Pancreas (tissue), 10 donors: Measurements from ENCODE around the gene TMEM11. TPM values are rescaled to one million over a fixed set of nuclear protein-coding genes. Genes with fewer than 3 reads are reported as not detected.

Experiments used
- ATAC-seq, 4 donors: fragments of 200-7000 bp; cut with Tn5 transposase; one replicate each; pipeline versions ENCODE4 v1.8.0 to v1.9.1; 2020; ENCODE audit warnings: mild to moderate bottlenecking in 4 of 4, moderate library complexity in 4 of 4
- DNase-seq, 6 donors: peaks; one replicate each; pipeline ENCODE4 v3.0.0-alpha.2; 2020
- FAIRE-seq: peaks from 2 replicates; lab custom pipeline; 2012; peaks lifted over from hg19 to GRCh38; lab: Jason Lieb, UNC
- H3K27ac ChIP-seq, 4 donors: fragments of 200-600 bp; sonication (generic); 1 replicate in 3 of 4; 2 replicates in 1 of 4; pipeline versions ENCODE4 v1.5.0 to v1.8.0; 2020
- H3K27me3 ChIP-seq, 4 donors: fragments of 200-600 bp; one replicate each; pipeline ENCODE4 v1.8.0; 2021
- H3K36me3 ChIP-seq, 3 donors: fragments of 200-600 bp; sonication (generic) in 1 of 3; one replicate each; pipeline versions ENCODE4 v1.5.0 to v1.8.0; 2020 to 2021
- H3K4me1 ChIP-seq, 3 donors: fragments of 200-600 bp; one replicate each; pipeline ENCODE4 v1.8.0; 2021
- H3K4me3 ChIP-seq, 4 donors: fragments of 200-600 bp; sonication (generic) in 2 of 4; one replicate each; pipeline versions ENCODE4 v1.5.0 to v1.8.0; 2020 to 2021
- H3K9me3 ChIP-seq, 4 donors: fragments of 200-600 bp; one replicate each; pipeline ENCODE4 v1.8.0; 2021
- CTCF ChIP-seq, 4 donors: fragments of 200-600 bp; sonication (generic) in 3 of 4; IDR thresholded peaks; one replicate each; pipeline versions ENCODE4 v1.5.0 to v1.8.0; 2021; ENCODE audit warnings: antibody characterized with exemption in 4 of 4
- WGBS, 2 donors: extraction: QIAGEN DNeasy Blood & Tissue Kit; methylation state at CpG; one replicate each; pipeline ENCODE4 v1.1.7; 2013; 5-methylcytosine and 5-hydroxymethylcytosine counted together
- intact Hi-C, 3 donors: fragments of 100-400 bp; cut with DNase I; formaldehyde crosslinking; loops; one replicate each; pipeline versions ENCODE4 v1.11.1 to v1.14.2; 2022
- polyA plus RNA-seq, 2 donors: library from polyadenylated mRNA; stranded (reverse); fragments of 200-250 nt; gene quantifications; one replicate each; pipeline ENCODE4 v1.2.3, GENCODE V29; 2013
- total RNA-seq, 6 donors: library from RNA; stranded (reverse); fragmentation: NEBNext Ultra II Directional in 4 of 6; extraction: Animal tissue kit (Norgen Biotek cat#: 25700) in 4 of 6; gene quantifications; one replicate each; pipeline versions ENCODE4 v1.2.1 to v1.2.4, GENCODE V29; 2021 to 2023
- donor health status: healthy with polysubstance abuse.
- donor health status: DM: no; HTN: no; CAD: no; lungs with moderate emphysema.
- donor health status: DM: no; HTN: no; CAD: no.
- donor health status: control.
- donor health status: control.
- donor health status: Bipolar disorder and iron deficiency.
- donor health status: DM: yes; HTN: yes; CAD: no.
- donor health status: DM: no; HTN: no; CAD: no.
- donor health status: DM: no; HTN: no; CAD: no.
- donor health status: DM: yes; HTN: yes; CAD: no.

The TMEM11 gene
- total and polyA plus RNA-seq, 8 donors, result 6.1 to 16.0 (median 9.5) TPM

GRCh38 chr17:21184570-21184969 is 29.4 kb downstream of the TMEM11 start:
- 87 to 96% methylated on average over 3 of the region's 3 CpGs for WGBS, 2 donors
- Histone ChIP-seq H3K27ac (no peak overlapping the region), H3K4me1 (no peaks in the 10 kb centered on the region), H3K9me3 (no peaks in the 10 kb centered on the region), H3K36me3 (peaks cover 0 to 11% (median 0%) of the 10 kb centered on the region in 3 donors), H3K27me3 (no peaks in the 10 kb centered on the region), H3K4me3 (no peak overlapping the region)
- intact Hi-C loops, result no loop called here
- no peak for FAIRE-seq
- no peak for DNase-seq
- no peak for TF ChIP-seq CTCF (IDR thresholded peaks at IDR 0.05)
- no peak for ATAC-seq

- FAIRE-seq, result no peak
- Histone ChIP-seq H3K9me3 (no peaks in the 10 kb centered on the region), H3K36me3 (peaks cover 0 to 11% (median 0%) of the 10 kb centered on the region in 3 donors), H3K4me3 (no peak overlapping the region), H3K27me3 (no peaks in the 10 kb centered on the region), H3K27ac (no peak overlapping the region), H3K4me1 (no peaks in the 10 kb centered on the region)
- TF ChIP-seq CTCF (IDR thresholded peaks at IDR 0.05), result no peak
- no peak for DNase-seq
- intact Hi-C loops, result no loop called here
- WGBS, 2 donors, result 62 to 66% methylated on average over 5 of the region's 5 CpGs
- ATAC-seq, result no peak
These were observed 30.5 kb downstream of the TMEM11 start for GRCh38 chr17:21183468-21183867.

- WGBS, 2 donors, result 95 to 96% methylated on average over 13 of the region's 13 CpGs
- no peak for FAIRE-seq
- no peak overlapping the region for H3K4me3 ChIP-seq
These were observed 35.9 kb downstream of the TMEM11 start for GRCh38 chr17:21177854-21178600.

GRCh38 chr17:21177401-21177800 is 36.6 kb downstream of the TMEM11 start:
- no peaks in the 10 kb centered on the region for H3K4me1 ChIP-seq
- H3K27ac ChIP-seq, result no peak overlapping the region
- 93 to 97% methylated on average over 8 of the region's 8 CpGs for WGBS, 2 donors
- DNase-seq, result no peak
- H3K27me3 ChIP-seq, result no peaks in the 10 kb centered on the region
- ATAC-seq, result no peak
- intact Hi-C loops, result no loop called here
- peaks cover 0 to 7% (median 3%) of the 10 kb centered on the region in 3 donors for H3K36me3 ChIP-seq
- H3K9me3 ChIP-seq, result no peaks in the 10 kb centered on the region
- no peak for TF ChIP-seq CTCF (IDR thresholded peaks at IDR 0.05)
- no peak overlapping the region for H3K4me3 ChIP-seq
- FAIRE-seq, result no peak

More at GRCh38 chr17:21177854-21178600, 35.9 kb downstream of the TMEM11 start:
- peak in 1 of 6 donors; percentile 9 for DNase-seq
- TF ChIP-seq CTCF (IDR thresholded peaks at IDR 0.05), result no peak
- Histone ChIP-seq H3K36me3 (peaks cover 0 to 5% (median 0%) of the 10 kb centered on the region in 3 donors), H3K27me3 (no peaks in the 10 kb centered on the region), H3K27ac (no peak overlapping the region), H3K9me3 (no peaks in the 10 kb centered on the region), H3K4me1 (no peaks in the 10 kb centered on the region)
- ATAC-seq, result no peak
- intact Hi-C loops, result no loop called here

- TF ChIP-seq CTCF (IDR thresholded peaks at IDR 0.05), result no peak
- intact Hi-C loops, result no loop called here
- Histone ChIP-seq H3K4me1 (no peaks in the 10 kb centered on the region), H3K36me3 (peaks cover 0 to 7% (median 3%) of the 10 kb centered on the region in 3 donors), H3K4me3 (no peak overlapping the region), H3K27ac (no peak overlapping the region), H3K9me3 (no peaks in the 10 kb centered on the region), H3K27me3 (no peaks in the 10 kb centered on the region)
- WGBS, 2 donors, result 82 to 86% methylated on average over 12 of the region's 12 CpGs
- DNase-seq (peak in 1 of 6 donors; percentile 3), ATAC-seq (no peak), FAIRE-seq (no peak)
These were observed 37.1 kb downstream of the TMEM11 start for GRCh38 chr17:21176773-21177395.
